ENCODE data around the gene RASA3. TPM values are rescaled to one million over a fixed set of nuclear protein-coding genes. Genes with fewer than 3 reads are reported as not detected.
"Not testable (repeated sequence)": the region's sequence is repeated elsewhere in the genome, so short reads cannot be mapped to it uniquely, and the experiment has no call there.

RASA3 gene
- total RNA-seq, 1 experiment from 2014 or later: 0.95 TPM

- Mint-ChIP-seq H3K9me3 (ENCODE audit: unreplicated experiment) (peaks cover 9% of the 10 kb centered on the region), H3K36me3 (ENCODE audit: insufficient read depth, unreplicated experiment) (peaks cover 8% of the 10 kb centered on the region), H3K4me1 (ENCODE audit: low read depth, unreplicated experiment) (no peaks in the 10 kb centered on the region), H3K4me3 (ENCODE audit: unreplicated experiment) (no peak overlapping the region), H3K27me3 (ENCODE audit: insufficient read depth, unreplicated experiment) (no peaks in the 10 kb centered on the region), H3K27ac (ENCODE audit: unreplicated experiment) (no peak overlapping the region)
- TF ChIP-seq, protein P1, sequence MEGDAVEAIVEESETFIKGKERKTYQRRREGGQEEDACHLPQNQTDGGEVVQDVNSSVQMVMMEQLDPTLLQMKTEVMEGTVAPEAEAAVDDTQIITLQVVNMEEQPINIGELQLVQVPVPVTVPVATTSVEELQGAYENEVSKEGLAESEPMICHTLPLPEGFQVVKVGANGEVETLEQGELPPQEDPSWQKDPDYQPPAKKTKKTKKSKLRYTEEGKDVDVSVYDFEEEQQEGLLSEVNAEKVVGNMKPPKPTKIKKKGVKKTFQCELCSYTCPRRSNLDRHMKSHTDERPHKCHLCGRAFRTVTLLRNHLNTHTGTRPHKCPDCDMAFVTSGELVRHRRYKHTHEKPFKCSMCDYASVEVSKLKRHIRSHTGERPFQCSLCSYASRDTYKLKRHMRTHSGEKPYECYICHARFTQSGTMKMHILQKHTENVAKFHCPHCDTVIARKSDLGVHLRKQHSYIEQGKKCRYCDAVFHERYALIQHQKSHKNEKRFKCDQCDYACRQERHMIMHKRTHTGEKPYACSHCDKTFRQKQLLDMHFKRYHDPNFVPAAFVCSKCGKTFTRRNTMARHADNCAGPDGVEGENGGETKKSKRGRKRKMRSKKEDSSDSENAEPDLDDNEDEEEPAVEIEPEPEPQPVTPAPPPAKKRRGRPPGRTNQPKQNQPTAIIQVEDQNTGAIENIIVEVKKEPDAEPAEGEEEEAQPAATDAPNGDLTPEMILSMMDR (IDR thresholded peaks at IDR 0.05; ENCODE audit: insufficient read depth in 1 of 2, low read depth in 1 of 2, low read length in 1 of 2, severe bottlenecking in 1 of 2, unreplicated experiment in 1 of 2): no peak
- H3K27me3 ChIP-seq (replicated peaks; ENCODE audit: control insufficient read depth, insufficient read depth, low read length): no peaks in the 10 kb centered on the region
- DNase-seq: peak in 1 of 2 experiments; percentile 17
- intact Hi-C loops (cut with micrococcal nuclease; ENCODE audit: unreplicated experiment): no loop called here
- H3K36me3 ChIP-seq (ENCODE audit: control insufficient read depth, insufficient read depth, low read length): no peaks in the 10 kb centered on the region
- POLR2A ChIA-PET: no interaction called here
- CTCF ChIA-PET: no interaction called here
- H3K9me3 ChIP-seq: no peaks in the 10 kb centered on the region
- H3K4me1 ChIP-seq: no peaks in the 10 kb centered on the region
- BruUV-seq (replicated peaks): no TSS peak
- H3K4me3 ChIP-seq (ENCODE audit: low read depth, low read length): no peak overlapping the region
Observed at GRCh38 chr13:114076329-114077090, 55.9 kb downstream of the RASA3 start.

- H3K27me3 ChIP-seq (replicated peaks; ENCODE audit: control insufficient read depth, insufficient read depth, low read length); H3K9me3 ChIP-seq; H3K4me1 ChIP-seq; H3K4me3 Mint-ChIP-seq (ENCODE audit: unreplicated experiment); POLR2A ChIA-PET; H3K9me3 Mint-ChIP-seq (ENCODE audit: unreplicated experiment); BruUV-seq (replicated peaks); H3K27me3 Mint-ChIP-seq (ENCODE audit: insufficient read depth, unreplicated experiment); intact Hi-C loops (cut with micrococcal nuclease; ENCODE audit: unreplicated experiment); H3K36me3 ChIP-seq (ENCODE audit: control insufficient read depth, insufficient read depth, low read length); H3K4me3 ChIP-seq (ENCODE audit: low read depth, low read length); CTCF ChIA-PET; H3K4me1 Mint-ChIP-seq (ENCODE audit: low read depth, unreplicated experiment); H3K27ac Mint-ChIP-seq (ENCODE audit: unreplicated experiment): not testable (repeated sequence)
- DNase-seq: peak in 1 of 2 experiments; percentile 14
- peaks cover 15% of the 10 kb centered on the region for H3K36me3 Mint-ChIP-seq (ENCODE audit: insufficient read depth, unreplicated experiment)
Observed at GRCh38 chr13:114075811-114076210, 56.6 kb downstream of the RASA3 start.

DNA sequence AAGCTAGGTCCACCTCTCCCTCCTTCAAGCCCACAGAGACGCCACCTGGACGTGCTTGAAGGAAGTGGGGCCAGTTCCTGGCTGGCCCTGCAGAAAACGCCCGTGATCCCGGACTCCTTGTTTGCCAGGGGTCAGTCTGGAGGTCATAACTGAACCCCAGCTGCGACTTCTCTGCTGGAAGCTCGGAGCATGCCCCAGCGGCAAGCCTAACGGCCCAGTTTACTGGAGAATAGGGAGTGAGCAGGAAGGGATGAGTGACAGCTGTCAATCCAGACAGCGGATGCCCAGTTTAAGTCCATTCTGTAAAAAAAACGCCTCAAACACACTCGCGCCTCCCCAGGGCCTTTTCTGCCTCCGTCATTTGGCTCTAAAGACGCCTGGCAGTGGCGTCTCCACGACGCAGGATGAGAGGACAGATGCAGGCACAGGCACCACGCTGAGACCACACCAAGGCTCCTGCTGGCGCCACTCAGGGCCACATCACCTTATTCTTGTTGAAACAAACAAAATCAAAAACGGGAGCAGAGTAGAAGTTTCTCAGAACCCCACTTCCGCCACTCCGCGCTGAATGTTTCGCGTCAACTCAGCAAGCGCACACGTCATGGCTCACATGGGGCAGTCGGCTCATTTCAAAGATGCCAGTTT, 57.6 kb downstream of the RASA3 start:
- Histone ChIP-seq H3K27me3 (replicated peaks; ENCODE audit: control insufficient read depth, insufficient read depth, low read length) (no peaks in the 10 kb centered on the region), H3K9me3 (peaks cover 4% of the 10 kb centered on the region; the same call in 1 of the 2 replicates), H3K36me3 (ENCODE audit: control insufficient read depth, insufficient read depth, low read length) (no peaks in the 10 kb centered on the region), H3K4me1 (no peaks in the 10 kb centered on the region), H3K4me3 (ENCODE audit: low read depth, low read length) (no peak overlapping the region)
- Mint-ChIP-seq H3K36me3 (ENCODE audit: insufficient read depth, unreplicated experiment) (peaks cover 17% of the 10 kb centered on the region), H3K4me3 (ENCODE audit: unreplicated experiment) (no peak overlapping the region), H3K4me1 (ENCODE audit: low read depth, unreplicated experiment) (no peaks in the 10 kb centered on the region), H3K27me3 (ENCODE audit: insufficient read depth, unreplicated experiment) (no peaks in the 10 kb centered on the region), H3K9me3 (ENCODE audit: unreplicated experiment) (peaks cover 9% of the 10 kb centered on the region), H3K27ac (ENCODE audit: unreplicated experiment) (no peak overlapping the region)
- no TSS peak for BruUV-seq (replicated peaks)
- TF ChIP-seq, protein P1 (IDR thresholded peaks at IDR 0.05; ENCODE audit: insufficient read depth in 1 of 2, low read depth in 1 of 2, low read length in 1 of 2, severe bottlenecking in 1 of 2, unreplicated experiment in 1 of 2): no peak
- intact Hi-C loops (cut with micrococcal nuclease; ENCODE audit: unreplicated experiment): no loop called here
- ChIA-PET CTCF (interaction anchor here (0.7 kb wide), 1 partner anchor 60 kb away, joined by 4 read pairs; no protein-coding TSS in a partner anchor), POLR2A (no interaction called here)
- DNase-seq: peak in 1 of 2 experiments; percentile 25
